ENCODE results near the gene MYH11.

Gene MYH11

GRCh38 chr16:15757630-15758251 lies 99.1 kb downstream of the MYH11 start:
- Histone ChIP-seq H3K36me3 (ENCODE audit: control insufficient read depth, low read depth, low read length) (no peaks in the 10 kb centered on the region), H3K4me1 (ENCODE audit: control insufficient read depth, low read depth, low read length) (no peaks in the 10 kb centered on the region), H3K9me3 (ENCODE audit: control insufficient read depth, low read depth, low read length) (no peaks in the 10 kb centered on the region), H3K27me3 (ENCODE audit: control insufficient read depth, insufficient read depth, low read length) (no peaks in the 10 kb centered on the region), H3K9ac (ENCODE audit: low read length) (no peak overlapping the region), H3K4me3 (ENCODE audit: low read length) (no peak overlapping the region), H3K27ac (ENCODE audit: low read length) (no peak overlapping the region)

GRCh38 chr16:15757077-15757386 lies 99.8 kb downstream of the MYH11 start:
- H3K9ac ChIP-seq (ENCODE audit: low read length): no peak overlapping the region
- H3K4me3 ChIP-seq (ENCODE audit: low read length): no peak overlapping the region
- H3K27me3 ChIP-seq (ENCODE audit: control insufficient read depth, insufficient read depth, low read length): no peaks in the 10 kb centered on the region
- H3K4me1 ChIP-seq (ENCODE audit: control insufficient read depth, low read depth, low read length): no peaks in the 10 kb centered on the region
- no peaks in the 10 kb centered on the region for H3K9me3 ChIP-seq (ENCODE audit: control insufficient read depth, low read depth, low read length)
- no peaks in the 10 kb centered on the region for H3K36me3 ChIP-seq (ENCODE audit: control insufficient read depth, low read depth, low read length)
- no peak overlapping the region for H3K27ac ChIP-seq (ENCODE audit: low read length)

- Histone ChIP-seq H3K36me3 (ENCODE audit: control insufficient read depth, low read depth, low read length) (no peaks in the 10 kb centered on the region), H3K4me3 (ENCODE audit: low read length) (no peak overlapping the region), H3K27me3 (ENCODE audit: control insufficient read depth, insufficient read depth, low read length) (no peaks in the 10 kb centered on the region), H3K9ac (ENCODE audit: low read length) (no peak overlapping the region), H3K9me3 (ENCODE audit: control insufficient read depth, low read depth, low read length) (no peaks in the 10 kb centered on the region), H3K4me1 (ENCODE audit: control insufficient read depth, low read depth, low read length) (no peaks in the 10 kb centered on the region), H3K27ac (ENCODE audit: low read length) (no peak overlapping the region)
Observed at GRCh38 chr16:15754821-15755534, 101.8 kb downstream of the MYH11 start.

- Histone ChIP-seq H3K27ac (ENCODE audit: low read length) (no peak overlapping the region), H3K27me3 (ENCODE audit: control insufficient read depth, insufficient read depth, low read length) (no peaks in the 10 kb centered on the region), H3K4me3 (ENCODE audit: low read length) (no peak overlapping the region), H3K36me3 (ENCODE audit: control insufficient read depth, low read depth, low read length) (no peaks in the 10 kb centered on the region), H3K4me1 (ENCODE audit: control insufficient read depth, low read depth, low read length) (no peaks in the 10 kb centered on the region), H3K9ac (ENCODE audit: low read length) (no peak overlapping the region), H3K9me3 (ENCODE audit: control insufficient read depth, low read depth, low read length) (no peaks in the 10 kb centered on the region)
Observed at GRCh38 chr16:15752717-15753488, 103.9 kb downstream of the MYH11 start.

GRCh38 chr16:15751940-15752339 lies 104.9 kb downstream of the MYH11 start:
- Histone ChIP-seq H3K36me3 (ENCODE audit: control insufficient read depth, low read depth, low read length) (no peaks in the 10 kb centered on the region), H3K4me3 (ENCODE audit: low read length) (no peak overlapping the region), H3K27ac (ENCODE audit: low read length) (no peak overlapping the region), H3K27me3 (ENCODE audit: control insufficient read depth, insufficient read depth, low read length) (no peaks in the 10 kb centered on the region), H3K9ac (ENCODE audit: low read length) (no peak overlapping the region), H3K9me3 (ENCODE audit: control insufficient read depth, low read depth, low read length) (no peaks in the 10 kb centered on the region), H3K4me1 (ENCODE audit: control insufficient read depth, low read depth, low read length) (no peaks in the 10 kb centered on the region)

GRCh38 chr16:15749985-15750384 lies 106.8 kb downstream of the MYH11 start:
- no peaks in the 10 kb centered on the region for H3K27me3 ChIP-seq (ENCODE audit: control insufficient read depth, insufficient read depth, low read length)
- no peaks in the 10 kb centered on the region for H3K9me3 ChIP-seq (ENCODE audit: control insufficient read depth, low read depth, low read length)
- no peak overlapping the region for H3K4me3 ChIP-seq (ENCODE audit: low read length)
- H3K36me3 ChIP-seq (ENCODE audit: control insufficient read depth, low read depth, low read length): no peaks in the 10 kb centered on the region
- H3K9ac ChIP-seq (ENCODE audit: low read length): no peak overlapping the region
- H3K4me1 ChIP-seq (ENCODE audit: control insufficient read depth, low read depth, low read length): no peaks in the 10 kb centered on the region
- no peak overlapping the region for H3K27ac ChIP-seq (ENCODE audit: low read length)

GRCh38 chr16:15749371-15749770 lies 107.5 kb downstream of the MYH11 start:
- Histone ChIP-seq H3K9me3 (ENCODE audit: control insufficient read depth, low read depth, low read length) (no peaks in the 10 kb centered on the region), H3K4me1 (ENCODE audit: control insufficient read depth, low read depth, low read length) (no peaks in the 10 kb centered on the region), H3K27me3 (ENCODE audit: control insufficient read depth, insufficient read depth, low read length) (no peaks in the 10 kb centered on the region), H3K4me3 (ENCODE audit: low read length) (no peak overlapping the region), H3K36me3 (ENCODE audit: control insufficient read depth, low read depth, low read length) (no peaks in the 10 kb centered on the region), H3K27ac (ENCODE audit: low read length) (no peak overlapping the region), H3K9ac (ENCODE audit: low read length) (no peak overlapping the region)

- H3K36me3 ChIP-seq (ENCODE audit: control insufficient read depth, low read depth, low read length): no peaks in the 10 kb centered on the region
- no peaks in the 10 kb centered on the region for H3K9me3 ChIP-seq (ENCODE audit: control insufficient read depth, low read depth, low read length)
- no peaks in the 10 kb centered on the region for H3K4me1 ChIP-seq (ENCODE audit: control insufficient read depth, low read depth, low read length)
- H3K9ac ChIP-seq (ENCODE audit: low read length): no peak overlapping the region
- H3K27ac ChIP-seq (ENCODE audit: low read length): no peak overlapping the region
- no peaks in the 10 kb centered on the region for H3K27me3 ChIP-seq (ENCODE audit: control insufficient read depth, insufficient read depth, low read length)
- H3K4me3 ChIP-seq (ENCODE audit: low read length): no peak overlapping the region
Observed at GRCh38 chr16:15748654-15749053, 108.2 kb downstream of the MYH11 start.

GRCh38 chr16:15747937-15748336 lies 108.9 kb downstream of the MYH11 start:
- Histone ChIP-seq H3K9me3 (ENCODE audit: control insufficient read depth, low read depth, low read length) (no peaks in the 10 kb centered on the region), H3K27me3 (ENCODE audit: control insufficient read depth, insufficient read depth, low read length) (no peaks in the 10 kb centered on the region), H3K4me3 (ENCODE audit: low read length) (no peak overlapping the region), H3K36me3 (ENCODE audit: control insufficient read depth, low read depth, low read length) (no peaks in the 10 kb centered on the region), H3K9ac (ENCODE audit: low read length) (no peak overlapping the region), H3K4me1 (ENCODE audit: control insufficient read depth, low read depth, low read length) (no peaks in the 10 kb centered on the region), H3K27ac (ENCODE audit: low read length) (no peak overlapping the region)

GRCh38 chr16:15746332-15746731 lies 110.5 kb downstream of the MYH11 start:
- H3K9ac ChIP-seq (ENCODE audit: low read length): no peak overlapping the region
- H3K36me3 ChIP-seq (ENCODE audit: control insufficient read depth, low read depth, low read length): no peaks in the 10 kb centered on the region
- no peaks in the 10 kb centered on the region for H3K9me3 ChIP-seq (ENCODE audit: control insufficient read depth, low read depth, low read length)
- no peaks in the 10 kb centered on the region for H3K27me3 ChIP-seq (ENCODE audit: control insufficient read depth, insufficient read depth, low read length)
- H3K27ac ChIP-seq (ENCODE audit: low read length): no peak overlapping the region
- H3K4me1 ChIP-seq (ENCODE audit: control insufficient read depth, low read depth, low read length): no peaks in the 10 kb centered on the region
- H3K4me3 ChIP-seq (ENCODE audit: low read length): no peak overlapping the region

- no peak overlapping the region for H3K9ac ChIP-seq (ENCODE audit: low read length)
- H3K27ac ChIP-seq (ENCODE audit: low read length): no peak overlapping the region
- H3K36me3 ChIP-seq (ENCODE audit: control insufficient read depth, low read depth, low read length): no peaks in the 10 kb centered on the region
- no peaks in the 10 kb centered on the region for H3K4me1 ChIP-seq (ENCODE audit: control insufficient read depth, low read depth, low read length)
- H3K9me3 ChIP-seq (ENCODE audit: control insufficient read depth, low read depth, low read length): no peaks in the 10 kb centered on the region
- H3K27me3 ChIP-seq (ENCODE audit: control insufficient read depth, insufficient read depth, low read length): no peaks in the 10 kb centered on the region
- no peak overlapping the region for H3K4me3 ChIP-seq (ENCODE audit: low read length)
Observed at GRCh38 chr16:15743657-15744056, 113.2 kb downstream of the MYH11 start.

- no peaks in the 10 kb centered on the region for H3K4me1 ChIP-seq (ENCODE audit: control insufficient read depth, low read depth, low read length)
- H3K27ac ChIP-seq (ENCODE audit: low read length): no peak overlapping the region
Observed at GRCh38 chr16:15742716-15743115, 114.1 kb downstream of the MYH11 start.

More at GRCh38 chr16:15742716-15743115, 114.1 kb downstream of the MYH11 start:
- H3K4me3 ChIP-seq (ENCODE audit: low read length): no peak overlapping the region
- no peak overlapping the region for H3K9ac ChIP-seq (ENCODE audit: low read length)
- H3K9me3 ChIP-seq (ENCODE audit: control insufficient read depth, low read depth, low read length): no peaks in the 10 kb centered on the region
- H3K27me3 ChIP-seq (ENCODE audit: control insufficient read depth, insufficient read depth, low read length): no peaks in the 10 kb centered on the region
- no peaks in the 10 kb centered on the region for H3K36me3 ChIP-seq (ENCODE audit: control insufficient read depth, low read depth, low read length)
